GM12892 (cell line): Measurements from ENCODE around the gene FHL2.
"Not testable (repeated sequence)": the region's sequence is repeated elsewhere in the genome, so short reads cannot be mapped to it uniquely, and the experiment has no call there.

Source experiments
- DNase-seq: peaks from one replicate; pipeline ENCODE4 v3.0.0; 2011; ENCODE audit not compliant: insufficient read length
- FAIRE-seq: peaks from 2 replicates; lab custom pipeline; 2011; peaks lifted over from hg19 to GRCh38; lab: Jason Lieb, UNC
- POLR2A ChIP-seq: IDR thresholded peaks from 2 replicates; pipeline ENCODE4 v1.6.1; 2011; ENCODE audit warnings: low read depth, low read length, control low read depth
- POLR2AphosphoS5 ChIP-seq: IDR thresholded peaks from 2 replicates; pipeline ENCODE4 v1.6.1; 2011; ENCODE audit warnings: low read depth, low read length, control low read depth
- TAF1 ChIP-seq: IDR thresholded peaks from 2 replicates; pipeline ENCODE4 v1.6.1; 2011; ENCODE audit warnings: low read depth, mild to moderate bottlenecking, control low read depth, low read length, borderline replicate concordance

Gene FHL2

GRCh38 chr2:105437708-105438103, 38.9 kb upstream of the FHL2 start:
- TF ChIP-seq POLR2AphosphoS5: no peak
- no peak for TF ChIP-seq TAF1
- FAIRE-seq (no peak), DNase-seq (no peak)

GRCh38 chr2:105432749-105433148, 33.9 kb upstream of the FHL2 start:
- DNase-seq (no peak), FAIRE-seq (no peak)
- no peak for TF ChIP-seq POLR2A
- TF ChIP-seq TAF1: no peak
- no peak for TF ChIP-seq POLR2AphosphoS5

GRCh38 chr2:105432044-105432399, 33.2 kb upstream of the FHL2 start:
- no peak for TF ChIP-seq POLR2A

GRCh38 chr2:105431367-105432043, 32.7 kb upstream of the FHL2 start:
- DNase-seq (no peak), FAIRE-seq (no peak)

More at GRCh38 chr2:105432044-105432399, 33.2 kb upstream of the FHL2 start:
- FAIRE-seq: no peak
- DNase-seq: no peak

GRCh38 chr2:105428387-105429018, 29.7 kb upstream of the FHL2 start:
- no peak for DNase-seq
- TF ChIP-seq TAF1 (no peak), POLR2AphosphoS5 (no peak), POLR2A (no peak)
- FAIRE-seq: no peak

More at GRCh38 chr2:105431367-105432043, 32.7 kb upstream of the FHL2 start:
- TF ChIP-seq POLR2AphosphoS5 (no peak), POLR2A (no peak), TAF1 (no peak)

- no peak for DNase-seq
- FAIRE-seq: no peak
These were observed 28.6 kb upstream of the FHL2 start for GRCh38 chr2:105427485-105427884.

GRCh38 chr2:105426626-105427292, 27.9 kb upstream of the FHL2 start:
- no peak for TF ChIP-seq POLR2A
- TF ChIP-seq POLR2AphosphoS5: no peak
- TF ChIP-seq TAF1: no peak
- DNase-seq: no peak
- no peak for FAIRE-seq

More at GRCh38 chr2:105427485-105427884, 28.6 kb upstream of the FHL2 start:
- TF ChIP-seq TAF1 (no peak), POLR2AphosphoS5 (no peak), POLR2A (no peak)

- DNase-seq (no peak), FAIRE-seq (no peak)
- TF ChIP-seq TAF1 (no peak), POLR2AphosphoS5 (no peak), POLR2A (no peak)
These were observed 27.2 kb upstream of the FHL2 start for GRCh38 chr2:105425936-105426625.

- not testable (repeated sequence) for FAIRE-seq, DNase-seq
These were observed 26.0 kb upstream of the FHL2 start for GRCh38 chr2:105424836-105425235.

- no peak for DNase-seq
- no peak for TF ChIP-seq POLR2AphosphoS5
- TF ChIP-seq TAF1: no peak
- TF ChIP-seq POLR2A: no peak
- no peak for FAIRE-seq
These were observed 23.9 kb upstream of the FHL2 start for GRCh38 chr2:105422801-105423200.

GRCh38 chr2:105421053-105421452, 22.2 kb upstream of the FHL2 start:
- TF ChIP-seq POLR2A: no peak
- no peak for TF ChIP-seq TAF1
- TF ChIP-seq POLR2AphosphoS5: no peak
- no peak for FAIRE-seq
- DNase-seq: no peak
